NB4 (cell line): ENCODE measurements around the gene SORL1-AS1.

Source experiments
- POLR2A ChIP-seq: IDR thresholded peaks from 2 replicates; pipeline ENCODE4 v1.6.1; 2011; ENCODE audit warnings: mild to moderate bottlenecking; ENCODE audit not compliant: insufficient read length; ENCODE audit errors: extremely low read depth
- TF ChIP-seq, protein P1 (sequence below): IDR thresholded peaks from one replicate; pipeline ENCODE4 v1.5.1; 2012; ENCODE audit warnings: low read depth, low read length
- TF ChIP-seq, protein P2 (sequence below): IDR thresholded peaks from 2 replicates; pipeline ENCODE4 v1.6.1; 2011; ENCODE audit warnings: low read depth, low read length

GRCh38 chr11:121420398-121420797 is 32.4 kb downstream of the SORL1-AS1 start:
- TF ChIP-seq POLR2A, result no peak
- TF ChIP-seq, protein P1, sequence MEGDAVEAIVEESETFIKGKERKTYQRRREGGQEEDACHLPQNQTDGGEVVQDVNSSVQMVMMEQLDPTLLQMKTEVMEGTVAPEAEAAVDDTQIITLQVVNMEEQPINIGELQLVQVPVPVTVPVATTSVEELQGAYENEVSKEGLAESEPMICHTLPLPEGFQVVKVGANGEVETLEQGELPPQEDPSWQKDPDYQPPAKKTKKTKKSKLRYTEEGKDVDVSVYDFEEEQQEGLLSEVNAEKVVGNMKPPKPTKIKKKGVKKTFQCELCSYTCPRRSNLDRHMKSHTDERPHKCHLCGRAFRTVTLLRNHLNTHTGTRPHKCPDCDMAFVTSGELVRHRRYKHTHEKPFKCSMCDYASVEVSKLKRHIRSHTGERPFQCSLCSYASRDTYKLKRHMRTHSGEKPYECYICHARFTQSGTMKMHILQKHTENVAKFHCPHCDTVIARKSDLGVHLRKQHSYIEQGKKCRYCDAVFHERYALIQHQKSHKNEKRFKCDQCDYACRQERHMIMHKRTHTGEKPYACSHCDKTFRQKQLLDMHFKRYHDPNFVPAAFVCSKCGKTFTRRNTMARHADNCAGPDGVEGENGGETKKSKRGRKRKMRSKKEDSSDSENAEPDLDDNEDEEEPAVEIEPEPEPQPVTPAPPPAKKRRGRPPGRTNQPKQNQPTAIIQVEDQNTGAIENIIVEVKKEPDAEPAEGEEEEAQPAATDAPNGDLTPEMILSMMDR, result no peak
- TF ChIP-seq, protein P2, sequence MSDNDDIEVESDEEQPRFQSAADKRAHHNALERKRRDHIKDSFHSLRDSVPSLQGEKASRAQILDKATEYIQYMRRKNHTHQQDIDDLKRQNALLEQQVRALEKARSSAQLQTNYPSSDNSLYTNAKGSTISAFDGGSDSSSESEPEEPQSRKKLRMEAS, result no peak
